ENCODE data around the gene ESAM. TPM values are rescaled to one million over a fixed set of nuclear protein-coding genes. Genes with fewer than 3 reads are reported as not detected.

The ESAM gene
- total RNA-seq, 2 experiments from 2014 or later = 0.60 to 0.65 TPM

DNA sequence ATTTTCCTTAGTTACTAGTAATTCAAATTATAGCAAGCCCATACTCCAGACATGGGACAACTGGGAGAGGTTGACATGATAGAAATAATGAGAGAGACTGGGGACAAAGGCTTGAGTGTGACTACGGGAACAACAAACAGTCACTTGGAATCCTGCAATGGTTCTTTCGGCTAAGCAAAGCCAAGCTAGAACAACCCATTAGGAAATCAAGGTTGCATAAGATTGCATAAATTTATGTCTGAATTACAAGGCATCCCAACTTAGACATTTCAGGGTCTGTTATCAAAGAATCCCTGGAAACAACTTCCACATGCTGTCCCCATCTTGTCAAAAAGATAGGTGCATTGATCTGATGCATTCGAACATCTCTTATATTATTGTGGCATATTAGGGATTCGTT lies 32.5 kb downstream of the ESAM start:
- POLR2A ChIA-PET = no interaction called here
- no peak for DNase-seq
- intact Hi-C loops (cut with micrococcal nuclease) = no loop called here
- ATAC-seq = no peak
- peaks cover 13% of the 10 kb centered on the region for H3K27me3 Mint-ChIP-seq
- CTCF ChIA-PET = no interaction called here
- no peak for TF ChIP-seq CTCF (IDR thresholded peaks at IDR 0.05)
- H3K4me1 Mint-ChIP-seq (ENCODE audit: low read depth) = peaks cover 4% of the 10 kb centered on the region
- no peak overlapping the region for H3K4me3 Mint-ChIP-seq
- H3K27ac Mint-ChIP-seq = no peak overlapping the region
- no peaks in the 10 kb centered on the region for H3K36me3 Mint-ChIP-seq (ENCODE audit: low read depth)
- no peaks in the 10 kb centered on the region for H3K9me3 Mint-ChIP-seq

GRCh38 chr11:124728134-124728533 lies 34.0 kb downstream of the ESAM start:
- ATAC-seq (no peak), DNase-seq (no peak)
- Mint-ChIP-seq H3K4me3 (no peak overlapping the region), H3K36me3 (ENCODE audit: low read depth) (no peaks in the 10 kb centered on the region), H3K27me3 (peaks cover 21% of the 10 kb centered on the region), H3K9me3 (no peaks in the 10 kb centered on the region), H3K4me1 (ENCODE audit: low read depth) (peaks cover 4% of the 10 kb centered on the region), H3K27ac (no peak overlapping the region)
- intact Hi-C loops (cut with micrococcal nuclease) = no loop called here
- ChIA-PET POLR2A (no interaction called here), CTCF (no interaction called here)
- TF ChIP-seq CTCF (IDR thresholded peaks at IDR 0.05) = no peak

- ChIA-PET POLR2A (no interaction called here), CTCF (no interaction called here)
- DNase-seq = no peak
- peaks cover 9% of the 10 kb centered on the region for H3K4me1 Mint-ChIP-seq (ENCODE audit: low read depth)
- ATAC-seq = no peak
- no peaks in the 10 kb centered on the region for H3K36me3 Mint-ChIP-seq (ENCODE audit: low read depth)
- H3K27ac Mint-ChIP-seq = no peak overlapping the region
- peaks cover 26% of the 10 kb centered on the region for H3K27me3 Mint-ChIP-seq
- no peak for TF ChIP-seq CTCF (IDR thresholded peaks at IDR 0.05)
- no peak overlapping the region for H3K4me3 Mint-ChIP-seq
- intact Hi-C loops (cut with micrococcal nuclease) = no loop called here
- H3K9me3 Mint-ChIP-seq = no peaks in the 10 kb centered on the region
These were observed 34.6 kb downstream of the ESAM start for GRCh38 chr11:124727474-124727873.

DNA sequence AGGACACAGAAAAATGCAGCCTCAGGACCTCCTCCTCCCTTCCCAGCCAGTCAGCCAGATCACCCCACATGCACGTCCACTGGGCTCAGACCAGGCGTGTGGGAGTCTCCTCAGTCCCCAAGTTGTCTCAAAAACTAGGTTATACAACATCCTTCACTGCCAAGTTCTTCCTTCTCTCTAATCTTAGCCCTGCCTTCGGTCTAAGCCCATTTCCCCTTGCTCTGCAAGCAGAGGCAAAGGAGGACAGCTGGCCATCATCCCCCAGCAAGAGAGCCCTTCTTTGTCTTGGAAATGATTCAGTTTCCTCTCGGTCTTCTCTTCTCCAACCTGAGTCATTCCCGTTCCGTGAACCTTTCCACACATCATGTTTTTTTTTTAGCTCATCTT lies 36.4 kb downstream of the ESAM start:
- intact Hi-C loops (cut with micrococcal nuclease) = no loop called here
- ATAC-seq (no peak), DNase-seq (no peak)
- CTCF ChIA-PET = no interaction called here
- peaks cover 29% of the 10 kb centered on the region for H3K27me3 Mint-ChIP-seq
- peaks cover 14% of the 10 kb centered on the region for H3K4me1 Mint-ChIP-seq (ENCODE audit: low read depth)
- POLR2A ChIA-PET = no interaction called here
- no peaks in the 10 kb centered on the region for H3K9me3 Mint-ChIP-seq
- no peak overlapping the region for H3K27ac Mint-ChIP-seq
- H3K4me3 Mint-ChIP-seq = no peak overlapping the region
- no peaks in the 10 kb centered on the region for H3K36me3 Mint-ChIP-seq (ENCODE audit: low read depth)
- TF ChIP-seq CTCF (IDR thresholded peaks at IDR 0.05) = no peak

DNA sequence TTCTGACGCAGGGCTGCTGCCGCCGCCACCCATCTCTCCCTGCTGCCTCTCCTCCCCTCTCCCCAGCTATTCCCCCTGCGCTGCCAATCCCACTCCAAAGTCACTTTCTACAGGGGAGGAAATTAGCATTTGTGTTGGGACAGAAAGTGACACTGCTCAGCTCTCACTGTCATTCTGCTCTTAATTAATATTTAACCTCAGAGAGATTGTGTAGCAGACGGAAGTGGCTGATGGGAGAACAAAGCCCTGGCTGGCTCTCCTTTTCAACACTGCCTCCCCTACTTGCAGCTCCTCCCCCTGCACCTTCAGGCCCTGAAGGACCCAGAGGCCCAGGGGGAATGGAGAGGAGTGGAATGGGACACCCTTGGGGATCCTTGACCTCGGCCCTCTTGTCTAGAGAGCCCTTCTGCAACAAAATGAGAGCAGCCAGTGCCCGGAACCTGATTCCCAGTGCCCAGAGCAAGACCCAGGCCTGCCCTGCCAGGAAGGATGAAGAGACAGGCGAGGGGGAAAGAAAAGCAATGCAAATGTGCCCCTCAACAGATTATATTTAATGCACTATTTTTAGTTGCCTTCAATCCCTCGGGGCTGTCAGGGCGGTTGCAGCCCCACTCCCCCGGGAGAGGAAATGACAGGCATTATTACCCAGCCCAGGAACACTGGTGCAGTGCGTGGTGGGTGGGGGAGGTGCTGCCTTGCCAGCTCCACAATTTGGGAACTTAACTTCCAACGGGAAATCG lies 36.9 kb downstream of the ESAM start:
- CTCF ChIA-PET = no interaction called here
- intact Hi-C loops (cut with micrococcal nuclease) = no loop called here
- POLR2A ChIA-PET = no interaction called here

More for the DNA sequence above, 36.9 kb downstream of the ESAM start:
- TF ChIP-seq CTCF (IDR thresholded peaks at IDR 0.05) = no peak
- Mint-ChIP-seq H3K9me3 (no peaks in the 10 kb centered on the region), H3K36me3 (ENCODE audit: low read depth) (no peaks in the 10 kb centered on the region), H3K4me1 (ENCODE audit: low read depth) (peaks cover 14% of the 10 kb centered on the region), H3K27ac (no peak overlapping the region), H3K27me3 (peaks cover 29% of the 10 kb centered on the region), H3K4me3 (no peak overlapping the region)
- ATAC-seq = no peak
- no peak for DNase-seq
